HG03064 (cell line): ENCODE data around the gene HDGFL2.
"Not testable (repeated sequence)": the region's sequence is repeated elsewhere in the genome, so short reads cannot be mapped to it uniquely, and the experiment has no call there.

Source experiments
- ATAC-seq: cut with Tn5 transposase; IDR thresholded peaks from one replicate; pipeline ENCODE4 v1.9.1; 2021; ENCODE audit warnings: low read depth; ENCODE audit not compliant: unreplicated experiment

HDGFL2 gene

GRCh38 chr19:4511300-4512054 lies 39.4 kb downstream of the HDGFL2 start:
- ATAC-seq: no peak

- no peak for ATAC-seq
These were observed 40.0 kb downstream of the HDGFL2 start for GRCh38 chr19:4512070-4512469.

GRCh38 chr19:4513248-4513647 lies 41.2 kb downstream of the HDGFL2 start:
- ATAC-seq: no peak

- ATAC-seq: no peak
These were observed 43.6 kb downstream of the HDGFL2 start for GRCh38 chr19:4515732-4516131.

- ATAC-seq: no peak
These were observed 44.3 kb downstream of the HDGFL2 start for GRCh38 chr19:4516199-4516938.

GRCh38 chr19:4516939-4517300 lies 44.8 kb downstream of the HDGFL2 start:
- no peak for ATAC-seq

GRCh38 chr19:4517451-4518057 lies 45.5 kb downstream of the HDGFL2 start:
- ATAC-seq: no peak

GRCh38 chr19:4518345-4519171 lies 46.5 kb downstream of the HDGFL2 start, which contains the start of gene PLIN4:
PLIN4 (minus strand) TSS chr19:4518486; CDS start chr19:4518272, 214 bp downstream.
- ATAC-seq: no peak

GRCh38 chr19:4519172-4519496 lies 47.0 kb downstream of the HDGFL2 start:
- ATAC-seq: no peak

GRCh38 chr19:4519521-4520277 lies 47.6 kb downstream of the HDGFL2 start:
- ATAC-seq: no peak

- no peak for ATAC-seq
These were observed 49.2 kb downstream of the HDGFL2 start for GRCh38 chr19:4521170-4521887.

GRCh38 chr19:4521888-4522242 lies 49.8 kb downstream of the HDGFL2 start:
- ATAC-seq: no peak

- no peak for ATAC-seq
These were observed 50.4 kb downstream of the HDGFL2 start for GRCh38 chr19:4522291-4523002.

- ATAC-seq: no peak
These were observed 51.4 kb downstream of the HDGFL2 start for GRCh38 chr19:4523306-4524110.

- no peak for ATAC-seq
These were observed 52.9 kb downstream of the HDGFL2 start for GRCh38 chr19:4524808-4525562.

- ATAC-seq: no peak
These were observed 53.5 kb downstream of the HDGFL2 start for GRCh38 chr19:4525563-4526002.

GRCh38 chr19:4527377-4527776 lies 55.3 kb downstream of the HDGFL2 start:
- ATAC-seq: not testable (repeated sequence)
